Right ventricle myocardium superior (tissue), 1 donor: ENCODE measurements around the gene ZNF484. TPM values are rescaled to one million over a fixed set of nuclear protein-coding genes. Genes with fewer than 3 reads are reported as not detected.
"Not testable (repeated sequence)": the region's sequence is repeated elsewhere in the genome, so short reads cannot be mapped to it uniquely, and the experiment has no call there.

Experiments
- ATAC-seq: fragments of 200-7000 bp; cut with Tn5 transposase; one replicate; pipeline ENCODE4 v1.9.1; 2020; ENCODE audit warnings: mild to moderate bottlenecking; ENCODE audit not compliant: poor library complexity
- DNase-seq: peaks from one replicate; pipeline ENCODE4 v3.0.0-alpha.2; 2020
- intact Hi-C: fragments of 100-400 bp; cut with DNase I; formaldehyde crosslinking; loops from one replicate; pipeline ENCODE4 v1.11.2; 2022
- long read RNA-seq: library from polyadenylated mRNA; unstranded; transcript quantifications from one replicate; pipeline ENCODE4 v2.0.0, GENCODE V29; 2021
- total RNA-seq: library from RNA; stranded (reverse); fragmentation: NEBNext Ultra II Directional; extraction: Animal tissue kit (Norgen Biotek cat#: 25700); gene quantifications from one replicate; pipeline ENCODE4 v1.2.1, GENCODE V29; 2021
- donor health status: DM: no; HTN: yes; CAD: no; lungs with severe emphysema.

ZNF484 gene
- 4.0 TPM for total RNA-seq
- long read RNA-seq, partial matches to known transcripts, result 0 of 1 reads
- long read RNA-seq, other reads (novel, unspliced or antisense), result 0 of 1 reads

- DNase-seq (peak; percentile 99), ATAC-seq (peak; percentile 99)
- intact Hi-C loops, result no loop called here
Measured at GRCh38 chr9:92877531-92878430, at the start of gene ZNF484. Gene ZNF484 (minus strand): TSS chr9:92878038. CDS start chr9:92875029, 3,009 bp downstream.

- ATAC-seq (no peak), DNase-seq (no peak)
- intact Hi-C loops, result no loop called here
Measured at GRCh38 chr9:92920437-92920836, 42.6 kb upstream of the ZNF484 start.

- ATAC-seq (no peak), DNase-seq (no peak)
- intact Hi-C loops, result no loop called here
Measured at GRCh38 chr9:92917176-92917800, 39.5 kb upstream of the ZNF484 start.

GRCh38 chr9:92911511-92912475, 34.0 kb upstream of the ZNF484 start:
- intact Hi-C loops, result no loop called here
- ATAC-seq, result no peak
- no peak for DNase-seq

- DNase-seq, ATAC-seq, intact Hi-C loops: not testable (repeated sequence)
Measured at GRCh38 chr9:92905137-92905536, 27.3 kb upstream of the ZNF484 start.

- intact Hi-C loops, result no loop called here
- ATAC-seq, result no peak
- no peak for DNase-seq
Measured at GRCh38 chr9:92897323-92897722, 19.5 kb upstream of the ZNF484 start.

- DNase-seq (no peak), ATAC-seq (no peak)
- intact Hi-C loops, result no loop called here
Measured at GRCh38 chr9:92895812-92896436, 18.1 kb upstream of the ZNF484 start.

GRCh38 chr9:92894711-92895362, 17.0 kb upstream of the ZNF484 start:
- DNase-seq (no peak), ATAC-seq (no peak)
- intact Hi-C loops, result no loop called here

GRCh38 chr9:92893916-92894610, 16.2 kb upstream of the ZNF484 start:
- DNase-seq, ATAC-seq, intact Hi-C loops: not testable (repeated sequence)

- ATAC-seq, DNase-seq, intact Hi-C loops: not testable (repeated sequence)
Measured at GRCh38 chr9:92892276-92892675, 14.4 kb upstream of the ZNF484 start.

- no peak for ATAC-seq
- no peak for DNase-seq
- intact Hi-C loops, result no loop called here
Measured at GRCh38 chr9:92890761-92891160, 12.9 kb upstream of the ZNF484 start.

- intact Hi-C loops, result no loop called here
- no peak for ATAC-seq
- no peak for DNase-seq
Measured at GRCh38 chr9:92887880-92888338, 10.1 kb upstream of the ZNF484 start.

- DNase-seq, intact Hi-C loops, ATAC-seq: not testable (repeated sequence)
Measured at GRCh38 chr9:92886846-92887610, 9.2 kb upstream of the ZNF484 start.

- ATAC-seq, DNase-seq, intact Hi-C loops: not testable (repeated sequence)
Measured at GRCh38 chr9:92883666-92884405, 6.0 kb upstream of the ZNF484 start.

- intact Hi-C loops, result no loop called here
- ATAC-seq (no peak), DNase-seq (no peak)
Measured at GRCh38 chr9:92882276-92882675, 4.4 kb upstream of the ZNF484 start.

GRCh38 chr9:92875373-92875772, 2.5 kb downstream of the ZNF484 start:
- ATAC-seq (no peak), DNase-seq (no peak)
- intact Hi-C loops, result no loop called here
